PC-9 (cell line): ENCODE results near the gene CLDN15. TPM values are rescaled to one million over a fixed set of nuclear protein-coding genes. Genes with fewer than 3 reads are reported as not detected.

Experiments
- BruUV-seq: library from RNA; stranded (reverse); fragments of 400-500 nt; replicated peaks from 2 replicates; lab custom pipeline; 2021; lab: Mats Ljungman, UMichigan
- CTCF ChIA-PET: fragments of 300-600 bp; sonication (Branson Sonifier 250); formaldehyde crosslinking; loops from one replicate; lab custom pipeline; 2022; ENCODE audit warnings: antibody characterized with exemption; lab: Charles Lee
- POLR2A ChIA-PET: fragments of 300-600 bp; sonication (Branson Sonifier 250); formaldehyde crosslinking; loops from one replicate; lab custom pipeline; 2022; ENCODE audit warnings: antibody characterized with exemption; ENCODE audit not compliant: unreplicated experiment; lab: Charles Lee
- DNase-seq, 2 experiments: peaks; one replicate each; pipeline versions ENCODE4 v3.0.0 to v3.0.0-alpha.2; 2015 to 2022; ENCODE audit warnings: mixed read lengths in 1 of 2
- H2AFZ ChIP-seq: fragments of 200-600 bp; sonication (generic); 2 replicates; pipeline ENCODE4 v1.8.1; 2017; ENCODE audit warnings: antibody characterized with exemption
- H3F3A ChIP-seq: fragments of 200-600 bp; sonication (generic); 2 replicates; pipeline ENCODE4 v1.8.1; 2017; ENCODE audit warnings: antibody characterized with exemption, mild to moderate bottlenecking, low read depth; ENCODE audit not compliant: insufficient read depth
- H3K27ac ChIP-seq: fragments of 200-600 bp; sonication (generic); 2 replicates; pipeline ENCODE4 v1.6.1; 2016; ENCODE audit warnings: mixed run types
- H3K27me3 ChIP-seq: fragments of 200-600 bp; sonication (generic); 2 replicates; pipeline ENCODE4 v1.6.1; 2016; ENCODE audit warnings: low read depth, mixed run types; ENCODE audit not compliant: insufficient read depth
- H3K36me3 ChIP-seq: fragments of 200-600 bp; sonication (generic); 2 replicates; pipeline ENCODE4 v1.6.1; 2016; ENCODE audit warnings: low read depth, mixed run types
- H3K4me1 ChIP-seq: fragments of 200-600 bp; sonication (generic); replicated peaks from 2 replicates; pipeline ENCODE4 v1.6.1; 2016; ENCODE audit warnings: mixed run types; ENCODE audit not compliant: insufficient read depth
- H3K4me2 ChIP-seq: fragments of 200-600 bp; sonication (generic); 2 replicates; pipeline ENCODE4 v1.6.1; 2017; ENCODE audit warnings: mixed run types
- H3K4me3 ChIP-seq: fragments of 200-600 bp; sonication (generic); 2 replicates; pipeline ENCODE4 v1.6.1; 2016; ENCODE audit warnings: mixed run types
- H3K79me2 ChIP-seq: fragments of 200-600 bp; sonication (generic); 2 replicates; pipeline ENCODE4 v1.6.1; 2017; ENCODE audit warnings: low read depth, mixed run types
- H3K9me2 ChIP-seq: fragments of 200-600 bp; sonication (generic); 2 replicates; pipeline ENCODE4 v1.8.1; 2017; ENCODE audit warnings: mild to moderate bottlenecking; ENCODE audit not compliant: insufficient read depth
- H3K9me3 ChIP-seq: fragments of 200-600 bp; sonication (generic); 2 replicates; pipeline ENCODE4 v1.8.1; 2016; ENCODE audit warnings: low read depth; ENCODE audit not compliant: insufficient read depth
- H4K20me1 ChIP-seq: fragments of 200-600 bp; sonication (generic); 2 replicates; pipeline ENCODE4 v1.8.1; 2017; ENCODE audit not compliant: insufficient read depth
- CTCF ChIP-seq: fragments of 200-600 bp; sonication (generic); conservative IDR thresholded peaks from 2 replicates; pipeline ENCODE4 v1.6.1; 2017; ENCODE audit warnings: mixed run types, antibody characterized with exemption, mild to moderate bottlenecking, moderate library complexity
- EZH2 ChIP-seq: fragments of 200-600 bp; sonication (generic); IDR thresholded peaks from 2 replicates; pipeline ENCODE4 v1.8.0; 2017; ENCODE audit warnings: antibody characterized with exemption, low read depth
- intact Hi-C: fragments of 100-400 bp; cut with micrococcal nuclease; formaldehyde crosslinking; loops from one replicate; pipeline ENCODE4 v1.10.0; 2022; ENCODE audit not compliant: unreplicated experiment
- total RNA-seq: library from RNA; stranded (reverse); gene quantifications from 2 replicates; pipeline ENCODE4 v1.2.3, GENCODE V29; 2021

CLDN15 gene
- total RNA-seq, 1 experiment from 2014 or later: 17.2 TPM

DNA sequence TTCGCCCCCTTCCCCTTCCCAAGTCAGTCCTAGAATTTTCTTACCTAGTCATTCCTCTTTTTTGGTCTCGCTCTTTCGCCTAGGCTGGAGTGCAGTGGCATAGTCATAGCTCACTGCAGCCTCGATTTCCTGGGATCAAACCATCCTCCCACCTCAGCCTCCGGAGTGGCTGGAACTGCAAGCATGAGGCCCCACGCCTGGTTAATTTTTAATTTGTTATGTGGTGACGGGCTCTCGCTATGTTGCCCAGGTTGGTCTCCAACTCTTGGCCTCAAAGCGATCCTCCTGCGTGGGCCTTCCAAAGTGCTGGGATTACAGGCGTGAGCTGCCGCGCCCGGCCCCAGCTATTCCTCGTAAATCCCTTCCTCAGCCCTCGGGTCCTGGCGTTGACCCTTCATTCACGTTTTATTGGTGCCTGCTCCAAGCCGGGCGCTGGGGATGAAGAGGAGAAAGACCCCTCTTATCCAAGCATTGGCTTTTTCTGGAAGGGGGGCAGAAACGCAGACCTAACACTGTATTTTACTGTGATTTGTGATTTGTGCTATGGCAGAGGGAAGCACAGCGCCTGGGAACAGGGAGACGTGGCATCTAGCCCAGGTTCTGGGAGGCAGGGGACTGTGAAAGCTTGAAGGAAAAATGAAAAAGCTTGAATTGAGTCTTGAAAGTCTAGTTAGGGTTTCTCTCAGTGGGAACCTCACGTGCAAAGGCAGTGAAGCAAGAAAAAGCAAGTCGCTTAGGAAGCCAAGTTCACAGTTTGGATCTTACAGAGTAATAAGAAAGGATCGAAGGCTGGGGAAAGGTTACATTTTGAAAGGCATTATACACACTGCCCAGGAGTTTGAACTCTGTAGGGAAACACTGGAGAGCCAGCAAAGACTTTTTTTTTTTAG, 19.1 kb downstream of the CLDN15 start:
- Histone ChIP-seq H3K79me2 (peaks cover 38% of the 10 kb centered on the region), H3K4me1 (0 out of 2 replicates have a peak, but pooled peaks cover 12% of the 10 kb centered on the region), H3K36me3 (no peaks in the 10 kb centered on the region), H3K9me2 (no peaks in the 10 kb centered on the region), H2AFZ (peak overlapping the region; percentile 94), H3K27ac (no peak overlapping the region), H3F3A (no peaks in the 10 kb centered on the region), H3K4me2 (peak overlapping the region; percentile 83), H3K27me3 (no peaks in the 10 kb centered on the region), H3K9me3 (no peaks in the 10 kb centered on the region), H4K20me1 (no peaks in the 10 kb centered on the region; the same call in 1 of the 2 replicates), H3K4me3 (peak overlapping the region; percentile 82)
- intact Hi-C loops: loop anchor here (1.0 kb wide), 2 partner anchors 14 to 26 kb away; no protein-coding TSS in a partner anchor
- BruUV-seq: TSS peak; percentile 51
- TF ChIP-seq EZH2: no peak
- no peak for TF ChIP-seq CTCF
- ChIA-PET CTCF (interaction anchor here (0.8 to 1.7 kb wide), 4 partner anchors 26 to 74 kb away, joined by 3 to 22 read pairs (median 8); partner anchors contain the start of gene FIS1), POLR2A (interaction anchor here (0.6 to 1.7 kb wide), 11 partner anchors 14 to 790 kb away, joined by 3 to 61 read pairs (median 3); partner anchors contain the start of genes SERPINE1 and ZCWPW1)
- no peak for DNase-seq

- Histone ChIP-seq H3K27me3 (no peaks in the 10 kb centered on the region), H3K9me3 (no peaks in the 10 kb centered on the region), H3K4me2 (peak within 1 kb of the TSS; percentile 83), H3K4me1 (0 out of 2 replicates have a peak, but pooled peaks cover 12% of the 10 kb centered on the region), H3K4me3 (peak within 1 kb of the TSS; percentile 82), H3F3A (no peaks in the 10 kb centered on the region), H3K79me2 (peaks cover 38% of the 10 kb centered on the region), H3K9me2 (no peaks in the 10 kb centered on the region), H4K20me1 (no peaks in the 10 kb centered on the region; the same call in 1 of the 2 replicates), H2AFZ (peak within 1 kb of the TSS; percentile 94), H3K27ac (peak within 1 kb of the TSS; percentile 80), H3K36me3 (no peaks in the 10 kb centered on the region)
- BruUV-seq: no TSS peak
- intact Hi-C loops: loop anchor here (1.0 kb wide), 3 partner anchors 15 to 35 kb away; no protein-coding TSS in a partner anchor
- DNase-seq: peak; percentile 92 to 95
- ChIA-PET CTCF (interaction anchor here (0.5 to 1.7 kb wide), 10 partner anchors 17 to 492 kb away, joined by 3 to 22 read pairs (median 6); partner anchors contain the start of genes FIS1, IFT22 and VGF), POLR2A (interaction anchor here (0.6 to 1.7 kb wide), 15 partner anchors 12 to 789 kb away, joined by 3 to 61 read pairs (median 5); partner anchors contain the start of genes SERPINE1 and ZCWPW1)
- no peak for TF ChIP-seq EZH2
- no peak for TF ChIP-seq CTCF
Measured at GRCh38 chr7:101217388-101218235, 20.0 kb downstream of the CLDN15 start, which contains the start of the genes PLOD3 and ZNHIT1. PLOD3 (minus strand) TSS chr7:101217581; CDS start chr7:101217274, 307 bp downstream. ZNHIT1 (plus strand) TSS chr7:101218165; CDS start chr7:101218196, 31 bp downstream.
